ENCODE results near the gene SNTG2. TPM values are rescaled to one million over a fixed set of nuclear protein-coding genes. Genes with fewer than 3 reads are reported as not detected.

SNTG2 gene
- total and polyA plus RNA-seq, 10 of the 15 experiments (the other 5 are each of a cell fraction or from before 2014, with no cell fraction given) = not detected

DNA sequence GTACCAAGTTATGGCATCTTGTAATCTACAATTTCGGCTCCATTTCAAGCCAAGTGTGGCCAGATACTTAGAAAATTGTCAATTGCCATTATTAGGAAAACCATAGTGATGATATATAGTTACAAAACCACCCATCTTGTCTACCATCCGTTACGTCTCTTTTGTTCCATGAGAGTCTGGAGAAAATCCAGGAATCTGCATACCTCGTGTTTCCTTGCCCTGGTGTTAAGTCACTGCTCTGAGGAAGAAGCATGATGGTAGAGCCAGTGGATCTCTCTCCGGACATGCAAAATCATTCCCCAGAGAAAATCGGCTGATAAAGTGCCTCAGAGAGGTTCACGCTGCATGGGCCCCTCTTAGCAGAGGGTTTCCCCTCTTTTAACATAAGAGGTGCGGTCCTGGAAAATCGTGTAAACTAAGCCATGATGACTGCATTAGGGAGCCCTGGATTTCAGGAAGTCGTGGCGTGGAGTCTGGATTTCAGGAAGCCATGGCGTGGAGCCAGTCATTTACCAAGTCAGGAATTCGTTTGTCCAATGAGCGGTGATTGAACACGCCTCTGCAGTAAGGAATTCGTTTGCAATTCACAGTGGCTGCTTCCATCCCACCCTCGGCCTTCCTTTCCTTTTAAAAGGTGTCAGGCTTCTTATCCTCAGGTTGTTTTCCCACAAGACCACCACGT, 304.2 kb downstream of the SNTG2 start:
- no peak overlapping the region for H3K9ac ChIP-seq (ENCODE audit: control insufficient read depth, insufficient read depth, low read length)
- DNase-seq (ENCODE audit: low read depth, low spot score) (no peak), FAIRE-seq (no peak), ATAC-seq (no peak)
- H3K4me2 ChIP-seq (ENCODE audit: control insufficient read depth, insufficient read depth) = no peak overlapping the region
- 24% methylated on average over 18 of the region's 18 CpGs for WGBS (ENCODE audit: insufficient coverage, insufficient replicate concordance, low lambda C conversion rate, missing lambda C conversion rate)
- no peaks in the 10 kb centered on the region for H3K79me2 ChIP-seq (ENCODE audit: control insufficient read depth, insufficient read depth, low read length)
- H3K4me1 ChIP-seq (ENCODE audit: control insufficient read depth, insufficient read depth, low read length) = no peaks in the 10 kb centered on the region
- H2AFZ ChIP-seq (ENCODE audit: control insufficient read depth, low read depth, low read length) = no peak overlapping the region
- RAD21 ChIA-PET (ENCODE audit: unreplicated experiment) = no interaction called here
- H3K9me3 ChIP-seq (replicated peaks; ENCODE audit: control insufficient read depth, insufficient read depth, low read length) = no peaks in the 10 kb centered on the region
- intact Hi-C loops (cut with micrococcal nuclease; ENCODE audit: unreplicated experiment) = no loop called here
- no peak overlapping the region for H3K4me3 ChIP-seq
- no TSS peak for BruUV-seq (replicated peaks)
- H3K27me3 ChIP-seq (replicated peaks in 1 of 2; ENCODE audit: control insufficient read depth in 2 of 2, insufficient read depth in 2 of 2, low read length in 1 of 2) = no peaks in the 10 kb centered on the region
- SMC1A ChIA-PET (ENCODE audit: uncharacterized antibody, unreplicated experiment) = no interaction called here
- TF ChIP-seq, protein P1, sequence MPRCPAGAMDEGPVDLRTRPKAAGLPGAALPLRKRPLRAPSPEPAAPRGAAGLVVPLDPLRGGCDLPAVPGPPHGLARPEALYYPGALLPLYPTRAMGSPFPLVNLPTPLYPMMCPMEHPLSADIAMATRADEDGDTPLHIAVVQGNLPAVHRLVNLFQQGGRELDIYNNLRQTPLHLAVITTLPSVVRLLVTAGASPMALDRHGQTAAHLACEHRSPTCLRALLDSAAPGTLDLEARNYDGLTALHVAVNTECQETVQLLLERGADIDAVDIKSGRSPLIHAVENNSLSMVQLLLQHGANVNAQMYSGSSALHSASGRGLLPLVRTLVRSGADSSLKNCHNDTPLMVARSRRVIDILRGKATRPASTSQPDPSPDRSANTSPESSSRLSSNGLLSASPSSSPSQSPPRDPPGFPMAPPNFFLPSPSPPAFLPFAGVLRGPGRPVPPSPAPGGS (IDR thresholded peaks at IDR 0.05; ENCODE audit: borderline replicate concordance, insufficient read depth, low read depth, low read length, poor library complexity, severe bottlenecking) = no peak
- TF ChIP-seq, protein P2, sequence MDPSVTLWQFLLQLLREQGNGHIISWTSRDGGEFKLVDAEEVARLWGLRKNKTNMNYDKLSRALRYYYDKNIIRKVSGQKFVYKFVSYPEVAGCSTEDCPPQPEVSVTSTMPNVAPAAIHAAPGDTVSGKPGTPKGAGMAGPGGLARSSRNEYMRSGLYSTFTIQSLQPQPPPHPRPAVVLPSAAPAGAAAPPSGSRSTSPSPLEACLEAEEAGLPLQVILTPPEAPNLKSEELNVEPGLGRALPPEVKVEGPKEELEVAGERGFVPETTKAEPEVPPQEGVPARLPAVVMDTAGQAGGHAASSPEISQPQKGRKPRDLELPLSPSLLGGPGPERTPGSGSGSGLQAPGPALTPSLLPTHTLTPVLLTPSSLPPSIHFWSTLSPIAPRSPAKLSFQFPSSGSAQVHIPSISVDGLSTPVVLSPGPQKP (IDR thresholded peaks at IDR 0.05; ENCODE audit: low read depth, low read length) = no peak
- no peak for TF ChIP-seq EED (IDR thresholded peaks at IDR 0.05; ENCODE audit: low read depth)
- no peak for TF ChIP-seq ZNF622 (IDR thresholded peaks at IDR 0.05)
- TF ChIP-seq ATF7 (IDR thresholded peaks at IDR 0.05; ENCODE audit: low read depth) = no peak
- POLR2A ChIA-PET = no interaction called here
- H3K36me3 ChIP-seq (ENCODE audit: control insufficient read depth in 2 of 2, insufficient read depth in 2 of 2, low read length in 1 of 2) = no peaks in the 10 kb centered on the region
- CTCF ChIA-PET = no interaction called here
- no peaks in the 10 kb centered on the region for H4K20me1 ChIP-seq (ENCODE audit: control insufficient read depth, insufficient read depth)
- in situ Hi-C loops (cut with MboI) = no loop called here
- no peak overlapping the region for H3K27ac ChIP-seq (ENCODE audit: control insufficient read depth, insufficient read depth)
